ENCODE results near the gene BTN3A1. TPM values are rescaled to one million over a fixed set of nuclear protein-coding genes. Genes with fewer than 3 reads are reported as not detected.
"Not testable (repeated sequence)": the region's sequence is repeated elsewhere in the genome, so short reads cannot be mapped to it uniquely, and the experiment has no call there.

The BTN3A1 gene
- total RNA-seq, 2 experiments from 2014 or later = 33.3 to 33.4 TPM

- TF ChIP-seq CTCF (conservative IDR thresholded peaks at IDR 0.05; ENCODE audit: low read length) = no peak
- no peak for TF ChIP-seq EZH2phosphoT487 (IDR thresholded peaks at IDR 0.05; ENCODE audit: borderline replicate concordance, low read depth, low read length)
- Histone ChIP-seq H3K79me2 (ENCODE audit: insufficient read depth, low read depth, low read length) (no peaks in the 10 kb centered on the region), H3K27ac (ENCODE audit: low read depth, low read length, poor library complexity, severe bottlenecking) (no peak overlapping the region), H4K20me1 (ENCODE audit: insufficient read depth, low read length) (no peaks in the 10 kb centered on the region), H3K4me1 (ENCODE audit: insufficient read depth, low read length, poor library complexity, severe bottlenecking) (peaks cover 23% of the 10 kb centered on the region), H3K9me3 (ENCODE audit: low read length) (peaks cover 44% of the 10 kb centered on the region), H2AFZ (ENCODE audit: low read length) (no peak overlapping the region), H3K9me2 (ENCODE audit: insufficient read depth, low read length) (no peaks in the 10 kb centered on the region), H3K4me3 (ENCODE audit: low read depth, low read length, poor library complexity, severe bottlenecking) (no peak overlapping the region), H3K36me3 (ENCODE audit: insufficient read depth, low read length) (peaks cover 69% of the 10 kb centered on the region), H3K4me2 (ENCODE audit: low read length) (no peak overlapping the region)
- POLR2A ChIA-PET = interaction anchor here (1.1 kb wide), 1 partner anchor 70 kb away, joined by 3 read pairs; no protein-coding TSS in a partner anchor
- DNase-seq (ENCODE audit: low spot score) = no peak
- no TSS peak for BruUV-seq (replicated peaks)
- intact Hi-C loops (cut with micrococcal nuclease; ENCODE audit: unreplicated experiment) = no loop called here
- CTCF ChIA-PET (ENCODE audit: unreplicated experiment) = no interaction called here
Measured at GRCh38 chr6:26415036-26415614, 13.1 kb downstream of the BTN3A1 start.

GRCh38 chr6:26415791-26416190, 13.7 kb downstream of the BTN3A1 start:
- H2AFZ ChIP-seq (ENCODE audit: low read length) = no peak overlapping the region
- H3K4me2 ChIP-seq (ENCODE audit: low read length) = no peak overlapping the region
- H3K9me2 ChIP-seq (ENCODE audit: insufficient read depth, low read length) = no peaks in the 10 kb centered on the region
- intact Hi-C loops (cut with micrococcal nuclease; ENCODE audit: unreplicated experiment) = no loop called here
- H3K4me3 ChIP-seq (ENCODE audit: low read depth, low read length, poor library complexity, severe bottlenecking) = no peak overlapping the region
- no TSS peak for BruUV-seq (replicated peaks)
- H3K27ac ChIP-seq (ENCODE audit: low read depth, low read length, poor library complexity, severe bottlenecking) = no peak overlapping the region
- no peaks in the 10 kb centered on the region for H3K79me2 ChIP-seq (ENCODE audit: insufficient read depth, low read depth, low read length)
- no peak for DNase-seq (ENCODE audit: low spot score)
- peaks cover 28% of the 10 kb centered on the region for H3K4me1 ChIP-seq (ENCODE audit: insufficient read depth, low read length, poor library complexity, severe bottlenecking)
- peaks cover 44% of the 10 kb centered on the region for H3K9me3 ChIP-seq (ENCODE audit: low read length)
- no peaks in the 10 kb centered on the region for H4K20me1 ChIP-seq (ENCODE audit: insufficient read depth, low read length)
- TF ChIP-seq CTCF (conservative IDR thresholded peaks at IDR 0.05; ENCODE audit: low read length) (no peak), EZH2phosphoT487 (IDR thresholded peaks at IDR 0.05; ENCODE audit: borderline replicate concordance, low read depth, low read length) (no peak)
- ChIA-PET POLR2A (no interaction called here), CTCF (ENCODE audit: unreplicated experiment) (no interaction called here)
- peaks cover 64% of the 10 kb centered on the region for H3K36me3 ChIP-seq (ENCODE audit: insufficient read depth, low read length)

GRCh38 chr6:26416288-26416687, 14.2 kb downstream of the BTN3A1 start:
- H3K4me2 ChIP-seq (ENCODE audit: low read length) = no peak overlapping the region
- DNase-seq (ENCODE audit: low spot score) = no peak
- BruUV-seq (replicated peaks) = no TSS peak
- no peaks in the 10 kb centered on the region for H3K9me2 ChIP-seq (ENCODE audit: insufficient read depth, low read length)
- no peaks in the 10 kb centered on the region for H4K20me1 ChIP-seq (ENCODE audit: insufficient read depth, low read length)
- ChIA-PET POLR2A (no interaction called here), CTCF (ENCODE audit: unreplicated experiment) (no interaction called here)
- H3K4me1 ChIP-seq (ENCODE audit: insufficient read depth, low read length, poor library complexity, severe bottlenecking) = peaks cover 31% of the 10 kb centered on the region
- TF ChIP-seq EZH2phosphoT487 (IDR thresholded peaks at IDR 0.05; ENCODE audit: borderline replicate concordance, low read depth, low read length) (no peak), CTCF (conservative IDR thresholded peaks at IDR 0.05; ENCODE audit: low read length) (no peak)
- H2AFZ ChIP-seq (ENCODE audit: low read length) = no peak overlapping the region
- H3K9me3 ChIP-seq (ENCODE audit: low read length) = peaks cover 44% of the 10 kb centered on the region
- H3K79me2 ChIP-seq (ENCODE audit: insufficient read depth, low read depth, low read length) = no peaks in the 10 kb centered on the region
- H3K36me3 ChIP-seq (ENCODE audit: insufficient read depth, low read length) = peaks cover 59% of the 10 kb centered on the region
- no peak overlapping the region for H3K4me3 ChIP-seq (ENCODE audit: low read depth, low read length, poor library complexity, severe bottlenecking)
- intact Hi-C loops (cut with micrococcal nuclease; ENCODE audit: unreplicated experiment) = no loop called here
- H3K27ac ChIP-seq (ENCODE audit: low read depth, low read length, poor library complexity, severe bottlenecking) = no peak overlapping the region

GRCh38 chr6:26418077-26418476, 16.0 kb downstream of the BTN3A1 start:
- POLR2A ChIA-PET; DNase-seq (ENCODE audit: low spot score); intact Hi-C loops (cut with micrococcal nuclease; ENCODE audit: unreplicated experiment); H3K79me2 ChIP-seq (ENCODE audit: insufficient read depth, low read depth, low read length); H3K4me3 ChIP-seq (ENCODE audit: low read depth, low read length, poor library complexity, severe bottlenecking); CTCF ChIA-PET (ENCODE audit: unreplicated experiment); H2AFZ ChIP-seq (ENCODE audit: low read length); BruUV-seq (replicated peaks); H3K4me2 ChIP-seq (ENCODE audit: low read length); H3K27ac ChIP-seq (ENCODE audit: low read depth, low read length, poor library complexity, severe bottlenecking); H4K20me1 ChIP-seq (ENCODE audit: insufficient read depth, low read length); H3K9me2 ChIP-seq (ENCODE audit: insufficient read depth, low read length): not testable (repeated sequence)
- peaks cover 44% of the 10 kb centered on the region for H3K9me3 ChIP-seq (ENCODE audit: low read length)
- H3K4me1 ChIP-seq (ENCODE audit: insufficient read depth, low read length, poor library complexity, severe bottlenecking) = peaks cover 27% of the 10 kb centered on the region
- peaks cover 44% of the 10 kb centered on the region for H3K36me3 ChIP-seq (ENCODE audit: insufficient read depth, low read length)

Measured in OCI-LY7 (cell line).